Activated CD8-positive, alpha-beta memory T cell treated with anti-CD3 and anti-CD28 coated beads for 36 hours (primary cell): ENCODE results near the gene RNF39. TPM values are rescaled to one million over a fixed set of nuclear protein-coding genes. Genes with fewer than 3 reads are reported as not detected.

Experiments used
- CTCF ChIA-PET: fragments of 350-600 bp; sonication (Branson Sonifier 250); formaldehyde crosslinking; loops from one replicate; lab custom pipeline; 2021; ENCODE audit warnings: antibody characterized with exemption; lab: Charles Lee
- POLR2A ChIA-PET: fragments of 350-600 bp; sonication (Branson Sonifier 250); formaldehyde crosslinking; loops from one replicate; lab custom pipeline; 2021; ENCODE audit warnings: antibody characterized with exemption; lab: Charles Lee
- total RNA-seq, 2 experiments: library from RNA; stranded (reverse); gene quantifications; one replicate each; pipeline ENCODE4 v1.2.3, GENCODE V29; 2021

Gene RNF39
- total RNA-seq, 2 experiments from 2014 or later: not detected

DNA sequence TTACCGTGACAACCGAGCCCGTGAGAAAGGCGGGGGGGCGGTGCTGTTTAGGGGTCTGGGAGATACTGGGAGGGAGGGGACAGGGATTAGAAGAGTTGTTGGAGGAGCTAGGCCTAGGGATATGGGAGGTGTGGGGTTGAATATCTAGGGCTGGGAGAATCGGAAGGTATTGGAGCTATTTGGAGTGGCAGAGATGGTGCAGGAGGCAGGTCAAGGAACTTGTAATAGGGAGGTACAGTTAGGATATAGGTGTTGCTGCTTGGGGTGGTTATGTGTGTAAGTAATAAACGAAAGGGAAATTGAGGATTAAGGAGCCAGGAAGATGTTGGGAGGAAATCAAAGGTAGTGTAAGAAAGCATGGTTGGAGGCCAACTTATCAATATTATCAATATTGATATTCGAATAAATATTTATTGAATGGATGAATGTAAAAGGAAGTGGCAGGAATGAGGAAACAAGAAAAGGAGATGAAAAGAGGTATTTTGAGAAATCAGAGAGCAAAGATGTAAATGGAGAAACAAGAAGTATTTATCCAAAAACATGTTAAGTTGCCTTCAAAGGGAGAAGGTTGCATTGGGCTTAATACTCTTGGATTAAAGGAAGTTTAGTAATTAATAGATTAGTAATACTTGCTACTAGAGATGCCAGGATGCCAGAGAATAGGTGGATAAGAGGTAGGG is 8.0 kb downstream of the RNF39 start:
- ChIA-PET POLR2A (no interaction called here), CTCF (no interaction called here)

- POLR2A ChIA-PET: no interaction called here
- CTCF ChIA-PET: interaction anchor here (1.1 to 1.2 kb wide), 2 partner anchors 29 to 38 kb away, joined by 4 read pairs; no protein-coding TSS in a partner anchor
These were observed 8.8 kb downstream of the RNF39 start, which contains the start of gene PPP1R11 for GRCh38 chr6:30066577-30067459. TSS of gene PPP1R11 (plus strand) at chr6:30067198. CDS start at chr6:30067411, 213 bp downstream.

DNA sequence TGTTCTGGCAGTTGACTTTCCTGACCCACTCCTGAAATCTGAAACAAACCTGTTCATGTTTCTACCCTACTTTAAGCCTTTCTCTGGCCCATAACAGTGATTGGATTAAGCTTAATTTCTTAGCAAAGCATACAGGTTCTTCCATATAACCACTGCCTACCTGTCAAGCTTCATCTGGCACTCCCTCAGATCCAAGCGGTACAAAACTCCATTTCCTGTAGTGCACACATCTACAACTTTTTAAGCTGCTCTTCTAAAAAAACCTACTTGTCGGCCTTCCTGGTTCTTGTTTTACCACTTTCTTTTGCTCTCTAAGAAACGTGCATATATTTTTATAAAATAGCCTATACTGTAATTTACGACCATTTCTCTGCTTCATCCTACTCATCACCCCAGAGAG is 9.5 kb downstream of the RNF39 start:
- CTCF ChIA-PET: interaction anchor here (1.1 to 1.2 kb wide), 2 partner anchors 30 to 38 kb away, joined by 4 read pairs; no protein-coding TSS in a partner anchor
- POLR2A ChIA-PET: no interaction called here

DNA sequence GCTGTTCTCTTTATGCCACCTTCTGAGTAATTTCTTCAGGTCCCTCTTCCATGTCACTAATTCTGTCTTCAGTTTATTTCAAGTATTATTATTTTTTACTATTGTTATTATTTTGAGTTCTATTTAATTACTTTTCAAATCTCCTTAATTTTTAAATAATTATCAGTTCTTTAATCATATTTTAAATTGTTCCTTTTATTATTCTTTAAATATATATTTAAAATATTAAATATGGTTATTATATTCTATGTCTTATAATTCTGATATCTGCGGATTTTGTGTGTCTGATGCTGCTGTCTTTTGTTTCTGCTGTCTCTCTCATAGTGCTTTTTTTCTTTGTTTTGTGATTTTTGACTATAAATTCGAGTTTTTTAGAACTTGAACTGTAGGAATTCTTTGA is 12.3 kb downstream of the RNF39 start:
- CTCF ChIA-PET: no interaction called here
- POLR2A ChIA-PET: no interaction called here

- ChIA-PET POLR2A (interaction anchor here (0.6 to 0.7 kb wide), 3 partner anchors 70 to 412 kb away, joined by 4 to 6 read pairs (median 5); no protein-coding TSS in a partner anchor), CTCF (interaction anchor here (0.7 kb wide), 1 partner anchor 69 kb away, joined by 3 read pairs; no protein-coding TSS in a partner anchor)
These were observed 12.9 kb downstream of the RNF39 start for GRCh38 chr6:30062471-30063178.

- ChIA-PET POLR2A (no interaction called here), CTCF (interaction anchor here (0.7 kb wide), 1 partner anchor 69 kb away, joined by 3 read pairs; no protein-coding TSS in a partner anchor)
These were observed 13.6 kb downstream of the RNF39 start for GRCh38 chr6:30061858-30062458.

DNA sequence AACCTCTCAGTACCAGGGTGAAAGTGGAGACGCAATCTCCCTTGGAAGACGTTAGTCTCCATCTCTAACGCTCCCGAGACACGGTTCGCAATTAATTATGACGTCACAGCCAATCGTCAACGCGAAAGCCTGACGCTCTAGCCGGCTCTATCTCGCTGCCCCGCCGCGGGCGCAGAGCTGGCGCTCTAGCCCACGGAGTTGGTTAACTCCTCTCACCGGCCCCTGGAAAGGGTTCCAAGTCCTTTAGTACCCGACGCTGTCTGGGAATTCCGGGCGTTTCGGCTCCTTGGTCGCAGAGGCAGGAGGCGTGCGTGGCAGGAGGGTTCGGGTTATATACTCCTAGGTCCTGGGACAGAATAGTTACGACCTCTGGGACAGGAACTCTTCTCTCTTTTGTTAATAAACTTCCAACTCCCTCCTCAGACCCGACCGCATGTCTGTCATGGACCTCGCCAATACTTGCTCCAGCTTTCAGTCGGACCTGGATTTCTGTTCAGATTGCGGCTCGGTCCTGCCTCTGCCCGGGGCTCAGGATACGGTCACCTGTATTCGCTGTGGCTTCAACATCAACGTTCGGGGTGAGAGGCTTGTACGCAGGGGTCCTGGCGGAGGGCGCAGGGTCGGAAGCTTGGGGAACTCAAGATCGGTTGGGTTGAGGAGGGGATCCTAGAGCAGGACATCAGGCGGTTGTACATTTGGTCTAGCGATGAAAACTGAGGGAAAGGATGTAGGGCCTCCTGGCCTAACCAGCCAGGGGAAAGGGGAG is 14.3 kb downstream of the RNF39 start, which contains the start of gene POLR1H:
Gene POLR1H (plus strand): TSS at position 174 of the 766 bp plus-strand sequence. CDS start 260 bp downstream, at position 434.
- ChIA-PET POLR2A (interaction anchor here (1.0 to 1.7 kb wide), 2 partner anchors 96 to 312 kb away, joined by 3 to 6 read pairs; no protein-coding TSS in a partner anchor), CTCF (interaction anchor here (1.0 to 1.1 kb wide), 3 partner anchors 41 to 93 kb away, joined by 3 to 4 read pairs (median 3); no protein-coding TSS in a partner anchor)

DNA sequence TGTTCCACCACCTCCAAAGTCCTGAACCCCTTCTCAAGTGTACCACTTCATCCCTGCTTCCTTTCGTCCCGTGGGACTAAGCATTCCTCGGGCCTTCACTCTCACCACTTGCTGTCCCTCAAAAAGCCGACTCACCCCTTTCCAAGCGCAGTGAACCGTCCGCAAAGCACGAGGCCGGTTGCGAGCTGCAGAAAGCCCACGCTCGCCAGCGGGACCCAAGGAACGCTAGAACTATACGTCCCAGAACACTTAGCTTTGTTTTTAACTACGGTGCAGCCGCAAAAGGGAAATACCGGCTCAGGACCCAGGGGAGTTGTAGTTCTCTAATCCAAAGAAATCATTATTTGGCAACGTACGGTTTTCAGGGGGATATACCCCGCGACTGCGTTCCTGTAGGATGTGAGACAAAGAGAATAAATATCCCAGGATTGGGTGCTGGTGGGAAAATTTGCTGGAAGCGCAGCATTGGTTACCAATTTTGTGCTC is 14.9 kb downstream of the RNF39 start:
- POLR2A ChIA-PET: interaction anchor here (1.0 to 1.7 kb wide), 2 partner anchors 96 to 311 kb away, joined by 3 to 6 read pairs; no protein-coding TSS in a partner anchor
- CTCF ChIA-PET: interaction anchor here (1.0 to 1.1 kb wide), 3 partner anchors 41 to 92 kb away, joined by 3 to 4 read pairs (median 3); no protein-coding TSS in a partner anchor

- ChIA-PET CTCF (no interaction called here), POLR2A (no interaction called here)
These were observed 20.1 kb downstream of the RNF39 start for GRCh38 chr6:30055513-30055912.

DNA sequence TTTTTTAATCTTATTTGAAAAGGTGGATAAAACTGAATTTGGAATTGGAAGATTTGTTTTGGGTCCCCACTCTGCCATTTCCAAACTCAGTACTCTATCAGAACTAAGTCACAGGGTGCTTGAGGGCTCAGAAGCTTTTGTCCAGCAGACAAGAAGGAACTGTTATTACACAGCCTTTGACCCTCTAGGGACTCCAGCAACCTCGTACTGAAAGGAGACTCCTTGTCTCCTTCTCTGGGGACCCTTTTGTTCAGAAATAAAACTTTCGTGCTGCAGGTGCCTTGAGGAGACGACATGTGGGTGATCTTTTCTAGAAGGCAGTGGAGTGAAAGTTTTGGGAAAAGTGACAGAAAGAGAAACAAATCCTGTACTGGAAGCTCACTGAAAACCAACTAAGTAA is 21.9 kb downstream of the RNF39 start:
- POLR2A ChIA-PET: no interaction called here
- CTCF ChIA-PET: no interaction called here

GRCh38 chr6:30047220-30047619 is 28.3 kb downstream of the RNF39 start:
- POLR2A ChIA-PET: no interaction called here
- CTCF ChIA-PET: no interaction called here

DNA sequence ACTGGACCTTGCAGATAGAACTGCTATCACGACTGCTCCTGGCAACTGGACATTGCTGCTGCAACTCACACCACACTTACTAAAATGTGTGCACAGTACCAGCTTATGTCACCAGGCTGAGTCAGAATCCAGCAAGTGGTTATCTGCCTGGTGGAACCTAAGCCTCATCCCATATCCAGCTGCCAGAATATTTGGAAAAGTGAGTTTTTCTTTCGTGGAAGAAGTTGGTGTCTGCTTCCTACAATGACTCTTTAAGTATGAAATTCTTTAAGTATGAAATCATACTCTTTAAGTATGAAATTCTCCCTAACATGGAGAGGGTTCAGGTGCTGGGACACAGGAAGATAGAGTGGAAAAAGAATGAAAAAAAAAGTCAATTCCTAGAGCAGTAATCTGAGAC is 30.9 kb downstream of the RNF39 start:
- ChIA-PET CTCF (no interaction called here), POLR2A (no interaction called here)

DNA sequence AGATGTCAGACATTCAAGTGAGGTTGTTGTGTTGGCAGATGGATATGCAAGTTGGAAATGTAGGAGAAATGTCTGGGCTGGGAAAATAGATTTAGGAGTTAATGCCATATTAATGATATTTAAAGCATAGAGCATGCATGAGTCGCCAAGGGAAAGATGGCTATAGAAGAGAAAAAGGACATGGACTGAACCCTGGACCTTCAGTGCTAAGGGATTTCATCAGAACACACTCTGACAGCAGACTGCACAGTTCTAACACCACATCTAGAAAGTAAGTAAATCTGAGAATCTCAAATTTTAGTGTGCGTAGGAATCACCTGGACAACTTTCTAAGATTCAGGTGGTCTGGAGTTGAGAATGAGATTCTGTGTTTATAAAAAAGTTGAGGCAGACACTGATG is 31.8 kb downstream of the RNF39 start:
- ChIA-PET POLR2A (no interaction called here), CTCF (no interaction called here)

DNA sequence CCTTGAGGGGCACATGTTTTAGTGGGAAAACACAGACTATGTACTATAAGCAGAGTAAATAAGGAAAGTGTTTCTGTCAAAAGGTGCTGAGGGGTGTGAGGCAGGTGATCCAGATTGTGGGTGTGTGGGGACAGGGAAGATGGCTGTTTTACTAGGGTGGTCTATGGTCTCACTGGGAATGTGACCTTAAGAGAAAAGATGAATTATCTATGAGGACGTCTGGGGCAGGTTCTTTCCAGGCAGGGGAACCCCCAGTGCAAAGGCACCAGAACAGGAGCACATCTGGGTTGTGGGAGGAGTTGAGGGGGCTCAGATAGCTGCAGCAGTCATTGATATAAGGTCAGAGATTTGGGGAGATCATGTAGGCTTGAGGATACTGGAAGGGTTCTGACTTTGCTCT is 32.7 kb downstream of the RNF39 start:
- POLR2A ChIA-PET: no interaction called here
- CTCF ChIA-PET: no interaction called here

DNA sequence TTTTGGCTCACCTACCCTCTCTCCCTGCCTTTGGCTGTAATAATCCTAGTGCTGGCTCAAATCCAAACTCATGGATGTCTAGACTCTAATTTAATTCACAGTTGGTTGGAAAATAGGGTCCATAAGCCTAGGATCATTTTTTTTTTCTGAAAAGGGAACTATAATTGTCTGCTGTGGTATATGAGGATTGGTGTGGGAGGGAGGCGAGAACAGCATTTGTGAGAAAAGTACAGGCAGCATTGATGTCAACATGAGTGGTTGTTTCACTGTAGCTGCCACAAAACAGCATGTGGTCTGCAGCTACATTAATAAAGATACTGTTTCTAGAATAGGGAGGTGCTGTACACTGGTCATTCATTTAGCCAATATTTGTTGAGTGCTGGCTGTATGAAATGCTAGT is 33.1 kb downstream of the RNF39 start:
- ChIA-PET CTCF (no interaction called here), POLR2A (no interaction called here)

DNA sequence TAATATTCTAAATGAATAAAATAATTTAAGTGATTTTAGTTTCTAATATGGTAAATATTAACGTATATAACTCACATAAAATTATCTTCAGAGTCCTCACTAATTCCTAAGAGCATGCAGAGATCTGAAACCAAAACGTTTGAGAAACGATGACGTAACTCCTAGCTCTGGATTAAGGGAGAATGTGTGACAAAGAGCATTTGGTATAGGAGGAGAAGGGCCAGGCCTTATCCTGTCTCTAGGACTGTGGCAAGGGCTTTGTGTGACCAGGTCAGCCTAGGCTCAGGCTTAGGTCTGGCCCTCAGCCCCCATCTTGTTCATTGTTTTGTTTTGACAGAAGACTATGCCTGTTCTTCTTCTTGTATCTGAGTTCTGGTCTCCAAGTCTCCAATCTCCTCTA is 33.7 kb downstream of the RNF39 start:
- POLR2A ChIA-PET: no interaction called here
- CTCF ChIA-PET: interaction anchor here (1.8 kb wide), 1 partner anchor 90 kb away, joined by 6 read pairs; no protein-coding TSS in a partner anchor

DNA sequence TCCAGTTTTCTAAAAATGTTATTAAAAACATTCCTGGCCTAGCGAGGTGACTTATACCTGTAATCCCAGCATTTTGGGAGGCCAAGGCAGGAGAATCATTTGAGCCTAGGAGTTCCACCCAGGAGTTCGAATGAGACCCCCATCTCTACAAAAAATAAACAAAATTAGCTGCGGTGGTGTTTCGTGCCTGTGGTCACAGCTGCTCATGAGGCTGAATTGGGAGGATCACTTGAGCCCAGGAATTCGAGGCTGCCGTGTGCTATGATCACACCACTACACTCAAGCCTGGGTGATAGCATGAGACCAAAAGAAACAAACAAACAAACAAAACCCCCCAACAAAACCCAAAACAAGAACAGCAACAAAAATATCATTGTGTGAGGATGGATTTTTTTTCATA is 34.3 kb downstream of the RNF39 start:
- ChIA-PET POLR2A (no interaction called here), CTCF (interaction anchor here (1.8 kb wide), 1 partner anchor 90 kb away, joined by 6 read pairs; no protein-coding TSS in a partner anchor)
